ENCODE data around the gene KRTAP5-5.

Gene KRTAP5-5

GRCh38 chr11:1624621-1625020, 5.0 kb upstream of the KRTAP5-5 start:
- TF ChIP-seq, protein P1, sequence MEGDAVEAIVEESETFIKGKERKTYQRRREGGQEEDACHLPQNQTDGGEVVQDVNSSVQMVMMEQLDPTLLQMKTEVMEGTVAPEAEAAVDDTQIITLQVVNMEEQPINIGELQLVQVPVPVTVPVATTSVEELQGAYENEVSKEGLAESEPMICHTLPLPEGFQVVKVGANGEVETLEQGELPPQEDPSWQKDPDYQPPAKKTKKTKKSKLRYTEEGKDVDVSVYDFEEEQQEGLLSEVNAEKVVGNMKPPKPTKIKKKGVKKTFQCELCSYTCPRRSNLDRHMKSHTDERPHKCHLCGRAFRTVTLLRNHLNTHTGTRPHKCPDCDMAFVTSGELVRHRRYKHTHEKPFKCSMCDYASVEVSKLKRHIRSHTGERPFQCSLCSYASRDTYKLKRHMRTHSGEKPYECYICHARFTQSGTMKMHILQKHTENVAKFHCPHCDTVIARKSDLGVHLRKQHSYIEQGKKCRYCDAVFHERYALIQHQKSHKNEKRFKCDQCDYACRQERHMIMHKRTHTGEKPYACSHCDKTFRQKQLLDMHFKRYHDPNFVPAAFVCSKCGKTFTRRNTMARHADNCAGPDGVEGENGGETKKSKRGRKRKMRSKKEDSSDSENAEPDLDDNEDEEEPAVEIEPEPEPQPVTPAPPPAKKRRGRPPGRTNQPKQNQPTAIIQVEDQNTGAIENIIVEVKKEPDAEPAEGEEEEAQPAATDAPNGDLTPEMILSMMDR (IDR thresholded peaks at IDR 0.05; ENCODE audit: insufficient read depth, low read length, poor library complexity, severe bottlenecking): no peak
- Histone ChIP-seq H3K36me3 (ENCODE audit: control insufficient read depth, insufficient read depth, low read length) (no peaks in the 10 kb centered on the region), H3K4me3 (replicated peaks; ENCODE audit: low read depth, low read length) (no peak overlapping the region), H3K27me3 (replicated peaks; ENCODE audit: control insufficient read depth, insufficient read depth, low read length) (no peaks in the 10 kb centered on the region; the same call in 1 of the 2 replicates)
- DNase-seq (ENCODE audit: extremely low read depth, insufficient read length): no peak

- TF ChIP-seq, protein P1 (IDR thresholded peaks at IDR 0.05; ENCODE audit: insufficient read depth, low read length, poor library complexity, severe bottlenecking): no peak
- no peaks in the 10 kb centered on the region for H3K36me3 ChIP-seq (ENCODE audit: control insufficient read depth, insufficient read depth, low read length)
- no peaks in the 10 kb centered on the region; the same call in 1 of the 2 replicates for H3K27me3 ChIP-seq (replicated peaks; ENCODE audit: control insufficient read depth, insufficient read depth, low read length)
- no peak for DNase-seq (ENCODE audit: extremely low read depth, insufficient read length)
- H3K4me3 ChIP-seq (replicated peaks; ENCODE audit: low read depth, low read length): no peak overlapping the region
Measured at GRCh38 chr11:1625541-1625940, 4.0 kb upstream of the KRTAP5-5 start.

- no peaks in the 10 kb centered on the region for H3K36me3 ChIP-seq (ENCODE audit: control insufficient read depth, insufficient read depth, low read length)
- DNase-seq (ENCODE audit: extremely low read depth, insufficient read length): no peak
- peaks cover 2% of the 10 kb centered on the region; the same call in 1 of the 2 replicates for H3K27me3 ChIP-seq (replicated peaks; ENCODE audit: control insufficient read depth, insufficient read depth, low read length)
- TF ChIP-seq, protein P1 (IDR thresholded peaks at IDR 0.05; ENCODE audit: insufficient read depth, low read length, poor library complexity, severe bottlenecking): peak; percentile 96
- H3K4me3 ChIP-seq (replicated peaks; ENCODE audit: low read depth, low read length): no peak overlapping the region
Measured at GRCh38 chr11:1628506-1629325, 859 bp upstream of the KRTAP5-5 start.

DNA sequence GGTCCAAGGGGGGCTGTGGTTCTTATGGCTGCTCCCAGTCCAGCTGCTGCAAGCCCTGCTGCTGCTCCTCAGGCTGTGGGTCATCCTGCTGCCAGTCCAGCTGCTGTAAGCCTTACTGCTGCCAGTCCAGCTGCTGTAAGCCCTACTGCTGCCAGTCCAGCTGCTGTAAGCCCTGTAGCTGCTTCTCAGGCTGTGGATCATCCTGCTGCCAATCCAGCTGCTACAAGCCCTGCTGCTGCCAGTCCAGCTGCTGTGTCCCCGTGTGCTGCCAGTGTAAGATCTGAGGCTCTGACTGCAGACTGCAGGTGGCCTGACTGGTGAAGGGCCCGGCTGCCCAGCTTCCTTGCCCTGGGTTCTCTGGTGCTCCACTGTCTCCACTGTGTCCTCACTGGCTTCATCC, 696 bp downstream of the KRTAP5-5 start:
- peaks cover 2% of the 10 kb centered on the region; the same call in 1 of the 2 replicates for H3K27me3 ChIP-seq (replicated peaks; ENCODE audit: control insufficient read depth, insufficient read depth, low read length)
- H3K36me3 ChIP-seq (ENCODE audit: control insufficient read depth, insufficient read depth, low read length): no peaks in the 10 kb centered on the region

DNA sequence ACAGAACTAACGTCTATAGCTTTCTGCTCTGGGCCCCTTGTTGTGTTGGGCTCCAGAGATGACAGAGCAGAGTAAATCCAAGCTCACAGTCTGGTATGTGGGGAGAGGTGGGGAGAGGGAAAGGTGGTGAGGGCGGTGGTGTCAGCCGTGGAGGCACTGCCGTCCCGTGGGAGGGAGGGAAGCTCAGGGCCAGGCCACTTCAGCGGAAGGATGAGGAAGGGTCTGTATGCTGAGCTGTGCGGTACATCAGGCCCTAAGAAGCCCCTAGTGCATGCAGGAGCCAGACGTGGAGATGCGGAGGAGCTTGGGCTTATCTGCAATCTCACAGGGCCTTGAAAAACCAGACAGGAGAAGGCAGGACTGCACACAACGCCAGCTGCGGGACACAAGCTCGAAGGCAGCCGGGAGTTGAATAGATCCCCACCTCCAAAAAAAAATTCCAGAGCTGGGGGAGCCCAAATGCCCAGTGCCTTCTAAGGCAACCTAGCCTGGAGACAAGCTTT, 1.5 kb downstream of the KRTAP5-5 start:
- DNase-seq (ENCODE audit: extremely low read depth, insufficient read length): no peak
- Histone ChIP-seq H3K4me3 (replicated peaks; ENCODE audit: low read depth, low read length) (no peak overlapping the region), H3K36me3 (ENCODE audit: control insufficient read depth, insufficient read depth, low read length) (no peaks in the 10 kb centered on the region), H3K27me3 (replicated peaks; ENCODE audit: control insufficient read depth, insufficient read depth, low read length) (peaks cover 2% of the 10 kb centered on the region; the same call in 1 of the 2 replicates)
- TF ChIP-seq, protein P1 (IDR thresholded peaks at IDR 0.05; ENCODE audit: insufficient read depth, low read length, poor library complexity, severe bottlenecking): no peak

More for the DNA sequence above, 696 bp downstream of the KRTAP5-5 start:
- H3K4me3 ChIP-seq (replicated peaks; ENCODE audit: low read depth, low read length): no peak overlapping the region
- TF ChIP-seq, protein P1 (IDR thresholded peaks at IDR 0.05; ENCODE audit: insufficient read depth, low read length, poor library complexity, severe bottlenecking): no peak
- no peak for DNase-seq (ENCODE audit: extremely low read depth, insufficient read length)

Measured in GM06990 (cell line).